Upper lobe of left lung (tissue), 4 donors: ENCODE data around the gene PDE9A.

ENCODE experiments used
- CTCF ChIP-seq, 6 experiments: fragments of 450-650 bp in 4 of 6; fragments of 200-600 bp in 2 of 6; sonication (generic) in 2 of 6; IDR thresholded peaks; one replicate each; pipeline ENCODE4 v1.5.1; 2016 to 2019; ENCODE audit warnings: antibody characterized with exemption in 6 of 6
- POLR2AphosphoS5 ChIP-seq, 2 donors: sonication (generic); formaldehyde crosslinking; IDR thresholded peaks; one replicate each; pipeline ENCODE4 v1.5.1; 2017; ENCODE audit warnings: antibody characterized with exemption in 2 of 2

- TF ChIP-seq CTCF (IDR thresholded peaks at IDR 0.05) (no peak), POLR2AphosphoS5 (IDR thresholded peaks at IDR 0.05) (no peak)
These were observed 107.7 kb downstream of the PDE9A start for GRCh38 chr21:42760951-42761751.
